Skin epidermis (tissue), 12 donors: ENCODE results near the gene HMGCLL1.
A peak's percentile ranks its signal among the peaks of the same experiment; 100 is the strongest.

Experiments
- H3K27ac ChIP-seq, 21 experiments: fragments of 200-600 bp; sonication (generic) in 11 of 21; one replicate each; pipeline ENCODE4 v1.5.0; 2020; ENCODE audit warnings: mild to moderate bottlenecking in 3 of 21, inconsistent platforms in 2 of 21, moderate library complexity in 2 of 21
- H3K4me3 ChIP-seq, 7 experiments: fragments of 200-600 bp; sonication (generic) in 2 of 7; one replicate each; pipeline ENCODE4 v1.5.0; 2020; ENCODE audit warnings: inconsistent platforms in 2 of 7, mild to moderate bottlenecking in 2 of 7, moderate library complexity in 1 of 7

Gene HMGCLL1

GRCh38 chr6:55578537-55579363, at the start of gene HMGCLL1:
TSS of gene HMGCLL1 (minus strand) at chr6:55579192. CDS start at chr6:55579055, 137 bp downstream.
- Histone ChIP-seq H3K27ac (no peak within 1 kb of the TSS), H3K4me3 (peak within 1 kb of the TSS in 3 of 7 experiments; percentile 4 to 25 (median 13))

- Histone ChIP-seq H3K27ac (no peak overlapping the region), H3K4me3 (no peak overlapping the region)
Observed at GRCh38 chr6:55621993-55622392, 43.0 kb upstream of the HMGCLL1 start.

GRCh38 chr6:55621244-55621643, 42.3 kb upstream of the HMGCLL1 start:
- no peak overlapping the region for H3K4me3 ChIP-seq
- H3K27ac ChIP-seq: no peak overlapping the region

- no peak overlapping the region for H3K27ac ChIP-seq
- H3K4me3 ChIP-seq: no peak overlapping the region
Observed at GRCh38 chr6:55617272-55617671, 38.3 kb upstream of the HMGCLL1 start.

- no peak overlapping the region for H3K27ac ChIP-seq
- H3K4me3 ChIP-seq: no peak overlapping the region
Observed at GRCh38 chr6:55604021-55604420, 25.0 kb upstream of the HMGCLL1 start.

GRCh38 chr6:55601120-55601519, 22.1 kb upstream of the HMGCLL1 start:
- no peak overlapping the region for H3K27ac ChIP-seq

GRCh38 chr6:55594442-55594841, 15.4 kb upstream of the HMGCLL1 start:
- H3K27ac ChIP-seq: no peak overlapping the region
- H3K4me3 ChIP-seq: no peak overlapping the region

More at GRCh38 chr6:55601120-55601519, 22.1 kb upstream of the HMGCLL1 start:
- no peak overlapping the region for H3K4me3 ChIP-seq

GRCh38 chr6:55584654-55585354, 5.8 kb upstream of the HMGCLL1 start:
- no peak overlapping the region for H3K27ac ChIP-seq
- H3K4me3 ChIP-seq: no peak overlapping the region

GRCh38 chr6:55576811-55577210, 2.2 kb downstream of the HMGCLL1 start:
- no peak overlapping the region for H3K27ac ChIP-seq

DNA sequence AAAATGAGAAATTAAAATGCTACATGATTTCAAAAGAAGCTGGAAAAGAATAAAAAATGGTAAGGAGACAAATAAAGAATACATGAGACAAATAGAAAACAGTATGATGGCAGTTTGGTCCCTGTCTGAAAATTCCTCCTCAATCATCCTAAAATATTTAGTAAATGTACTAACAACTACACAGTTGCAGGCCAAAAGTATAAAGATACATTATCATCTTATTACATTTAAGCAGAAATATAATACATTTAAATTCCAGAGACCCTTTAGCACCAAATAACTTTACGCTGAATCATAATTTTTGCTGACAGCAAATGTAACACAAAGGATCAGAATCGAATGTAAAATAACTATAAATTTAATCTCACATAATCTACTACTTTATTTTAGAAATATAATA, 4.4 kb downstream of the HMGCLL1 start:
- H3K4me3 ChIP-seq: no peak overlapping the region
- no peak overlapping the region for H3K27ac ChIP-seq

More at GRCh38 chr6:55576811-55577210, 2.2 kb downstream of the HMGCLL1 start:
- no peak overlapping the region for H3K4me3 ChIP-seq

DNA sequence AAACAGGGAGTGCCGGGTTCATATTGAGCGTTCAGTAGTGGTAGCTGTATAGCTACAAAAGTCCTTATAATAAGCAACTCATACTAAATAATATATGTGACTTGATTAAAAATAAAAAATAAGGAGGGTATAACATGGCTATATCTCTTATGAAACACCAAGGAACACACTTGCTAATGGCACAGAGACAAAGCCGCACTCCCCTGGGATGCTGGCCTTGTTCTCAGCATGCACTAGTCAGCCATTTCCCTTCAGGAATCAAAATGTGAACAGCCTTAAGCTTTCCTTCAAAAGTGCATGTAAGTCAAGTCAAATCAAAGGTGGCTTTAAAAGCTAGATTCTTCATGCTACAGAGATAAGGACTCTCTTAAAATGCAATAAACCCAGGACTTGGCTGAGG, 9.4 kb downstream of the HMGCLL1 start:
- no peak overlapping the region for H3K27ac ChIP-seq
- H3K4me3 ChIP-seq: no peak overlapping the region

- Histone ChIP-seq H3K4me3 (no peak overlapping the region), H3K27ac (no peak overlapping the region)
Observed at GRCh38 chr6:55568808-55569439, 10.1 kb downstream of the HMGCLL1 start.

DNA sequence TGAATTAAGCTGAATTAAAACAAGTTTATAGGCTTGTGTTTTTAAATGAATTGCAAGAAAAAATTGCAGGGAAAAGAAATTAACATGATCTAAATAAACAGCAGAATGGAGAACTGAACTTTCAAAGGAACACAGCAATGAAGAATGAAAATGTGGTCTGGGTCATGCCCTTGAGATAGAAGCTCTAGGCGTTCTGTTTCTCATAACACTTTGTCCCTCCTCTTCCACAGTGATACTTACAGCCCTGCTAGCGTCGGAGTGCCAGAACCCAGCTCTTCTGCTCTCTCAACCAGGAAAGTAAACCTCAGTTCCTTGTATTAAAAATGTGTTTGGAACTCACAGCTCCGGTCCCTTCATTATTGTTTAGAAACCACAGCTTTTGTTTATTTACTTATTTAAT, 11.4 kb downstream of the HMGCLL1 start:
- H3K4me3 ChIP-seq: no peak overlapping the region
- H3K27ac ChIP-seq: no peak overlapping the region

- no peak overlapping the region for H3K4me3 ChIP-seq
- H3K27ac ChIP-seq: no peak overlapping the region
Observed at GRCh38 chr6:55566036-55566710, 12.8 kb downstream of the HMGCLL1 start.

- H3K4me3 ChIP-seq: no peak overlapping the region
- H3K27ac ChIP-seq: no peak overlapping the region
Observed at GRCh38 chr6:55562318-55562717, 16.7 kb downstream of the HMGCLL1 start.

- no peak overlapping the region for H3K4me3 ChIP-seq
- no peak overlapping the region for H3K27ac ChIP-seq
Observed at GRCh38 chr6:55560290-55560885, 18.6 kb downstream of the HMGCLL1 start.

- Histone ChIP-seq H3K4me3 (no peak overlapping the region), H3K27ac (no peak overlapping the region)
Observed at GRCh38 chr6:55557146-55557545, 21.8 kb downstream of the HMGCLL1 start.

GRCh38 chr6:55545791-55546190, 33.2 kb downstream of the HMGCLL1 start:
- H3K4me3 ChIP-seq: no peak overlapping the region
- no peak overlapping the region for H3K27ac ChIP-seq

- H3K27ac ChIP-seq: no peak overlapping the region
- no peak overlapping the region for H3K4me3 ChIP-seq
Observed at GRCh38 chr6:55543633-55544309, 35.2 kb downstream of the HMGCLL1 start.
